ENCODE results near the gene MBD3L4.
"Not testable (repeated sequence)": the region's sequence is repeated elsewhere in the genome, so short reads cannot be mapped to it uniquely, and the experiment has no call there.

Gene MBD3L4

DNA sequence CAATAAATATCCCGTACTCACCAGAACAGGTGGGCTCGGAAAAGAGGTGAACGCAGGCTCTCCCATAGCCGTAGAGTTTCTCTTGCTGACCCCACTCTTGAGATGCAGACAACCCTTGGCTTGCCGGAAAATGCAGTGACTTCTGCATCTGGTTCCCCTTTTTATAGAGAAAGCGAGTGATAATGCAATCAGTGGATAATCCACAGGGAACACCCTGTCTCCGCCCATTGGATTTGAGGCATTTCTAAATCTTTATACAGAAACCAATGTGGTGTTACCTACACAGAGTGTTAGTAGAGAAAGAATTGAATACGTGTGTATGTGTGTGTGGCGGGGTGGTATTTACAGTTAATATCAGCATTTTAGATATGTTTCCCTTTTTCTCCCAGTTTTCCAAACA is at the start of gene MBD3L4:
MBD3L4 (minus strand) TSS at position 101 of the 400 bp plus-strand sequence; CDS start at position 66, 35 bp downstream.
- not testable (repeated sequence) for DNase-seq (ENCODE audit: low read depth)

DNA sequence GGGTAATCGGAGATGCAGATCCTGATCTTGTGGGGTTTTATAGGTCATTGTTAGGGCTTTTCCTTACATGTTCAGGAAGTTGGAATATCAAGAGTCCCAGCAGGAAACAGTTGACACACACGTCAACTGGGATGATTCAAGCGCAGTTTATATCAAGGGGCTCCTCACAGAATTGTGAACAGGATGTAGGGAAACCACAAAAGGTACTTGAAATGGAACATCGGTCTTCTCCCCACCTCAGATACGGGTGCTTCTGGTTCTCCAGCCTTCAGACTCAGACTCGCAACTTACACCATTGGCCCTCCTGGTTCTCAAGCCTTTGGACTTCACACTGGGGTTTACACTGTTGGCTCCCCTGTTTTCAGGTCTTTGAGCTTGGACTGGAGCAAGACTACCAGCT is 49.0 kb upstream of the MBD3L4 start:
- no peak for DNase-seq (ENCODE audit: low read depth)

DNA sequence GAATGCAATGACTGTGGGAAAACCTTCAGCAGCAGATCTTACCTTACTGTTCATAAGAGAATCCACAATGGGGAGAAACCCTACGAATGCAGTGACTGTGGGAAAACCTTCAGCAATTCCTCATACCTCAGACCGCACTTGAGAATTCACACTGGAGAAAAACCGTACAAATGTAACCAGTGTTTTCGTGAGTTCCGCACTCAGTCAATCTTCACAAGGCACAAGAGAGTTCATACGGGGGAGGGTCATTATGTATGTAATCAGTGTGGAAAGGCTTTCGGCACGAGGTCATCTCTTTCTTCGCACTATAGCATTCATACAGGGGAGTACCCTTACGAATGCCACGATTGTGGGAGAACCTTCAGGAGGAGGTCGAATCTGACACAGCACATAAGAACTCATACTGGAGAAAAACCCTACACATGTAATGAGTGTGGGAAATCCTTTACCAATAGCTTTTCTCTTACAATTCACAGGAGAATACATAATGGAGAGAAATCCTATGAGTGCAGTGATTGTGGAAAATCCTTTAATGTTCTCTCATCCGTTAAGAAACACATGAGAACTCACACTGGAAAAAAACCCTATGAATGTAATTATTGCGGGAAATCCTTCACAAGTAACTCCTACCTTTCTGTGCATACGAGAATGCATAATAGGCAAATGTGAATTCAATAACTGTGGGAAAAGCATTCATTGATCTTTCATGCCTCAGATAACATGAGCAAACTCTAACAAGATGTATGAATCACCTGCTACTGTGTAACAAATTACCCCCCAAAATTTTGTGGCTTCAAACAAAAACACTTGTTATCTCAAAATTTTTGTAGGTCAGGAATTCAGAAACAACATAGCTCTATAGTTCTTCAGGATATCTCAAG is 43.3 kb upstream of the MBD3L4 start:
- DNase-seq (ENCODE audit: low read depth) = no peak

DNA sequence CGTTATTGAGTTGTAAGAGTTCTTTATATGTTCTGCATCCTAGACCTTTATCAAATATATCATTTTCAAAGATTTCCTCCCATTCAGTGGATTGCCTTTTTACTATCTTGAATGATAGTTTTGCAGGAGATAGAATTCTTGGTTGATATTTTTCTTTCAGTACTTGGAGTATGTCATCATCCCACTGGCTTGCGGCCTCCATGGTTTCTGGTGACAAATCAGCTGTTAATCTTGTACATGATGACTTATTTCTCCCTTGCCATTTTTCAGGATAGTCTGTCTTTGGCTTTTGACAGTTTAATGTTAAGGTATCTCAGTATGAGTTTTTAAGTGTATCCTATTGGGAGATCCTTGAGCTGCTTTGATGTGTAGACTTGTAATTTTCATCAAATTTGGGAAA is 38.0 kb upstream of the MBD3L4 start:
- no peak for DNase-seq (ENCODE audit: low read depth)

DNA sequence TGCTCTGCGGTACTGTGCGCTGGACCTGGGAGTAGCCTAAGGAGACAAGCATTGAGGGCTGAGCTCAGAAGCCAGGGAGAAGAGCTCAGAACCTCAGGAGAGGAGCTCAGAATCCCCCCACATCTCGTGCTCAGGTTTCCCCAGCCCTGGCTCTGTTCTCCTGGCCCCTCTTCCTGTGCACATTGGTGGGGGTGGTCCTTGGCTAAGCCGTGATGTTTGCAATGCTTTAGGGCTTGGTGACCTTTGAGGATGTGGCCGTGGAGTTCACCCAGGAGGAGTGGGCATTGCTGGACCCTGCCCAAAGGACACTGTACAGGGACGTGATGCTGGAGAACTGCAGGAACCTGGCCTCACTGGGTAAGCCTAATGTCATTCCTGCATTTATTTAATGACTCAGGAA is 36.2 kb upstream of the MBD3L4 start:
- DNase-seq (ENCODE audit: low read depth) = no peak

DNA sequence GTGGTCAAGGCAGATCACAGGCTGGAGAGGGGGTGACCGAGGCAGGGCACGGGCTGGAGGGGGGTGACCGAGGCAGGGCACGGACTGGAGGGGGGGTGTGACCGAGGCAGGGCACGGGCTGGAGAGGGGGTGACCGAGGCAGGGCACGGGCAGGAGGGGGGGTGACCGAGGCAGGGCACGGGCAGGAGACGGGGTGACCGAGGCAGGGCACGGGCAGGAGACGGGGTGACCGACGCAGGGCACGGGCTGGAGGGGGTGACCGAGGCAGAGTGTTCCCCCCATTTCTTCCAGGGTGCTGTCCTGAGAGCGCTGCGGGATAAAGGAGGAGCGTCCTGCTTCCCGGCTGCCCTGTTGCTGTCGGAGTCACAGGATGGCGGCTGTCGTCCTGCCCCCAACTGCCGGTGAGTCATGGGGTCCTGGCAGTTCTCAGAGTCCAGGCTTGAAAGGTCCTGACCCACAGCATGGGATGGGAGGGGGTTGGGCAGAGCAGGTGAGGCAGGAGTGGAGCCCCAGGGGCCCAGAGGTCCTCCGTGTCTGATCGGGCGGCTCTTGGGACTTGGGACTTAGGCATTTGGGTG is 34.8 kb upstream of the MBD3L4 start:
- no peak for DNase-seq (ENCODE audit: low read depth)

DNA sequence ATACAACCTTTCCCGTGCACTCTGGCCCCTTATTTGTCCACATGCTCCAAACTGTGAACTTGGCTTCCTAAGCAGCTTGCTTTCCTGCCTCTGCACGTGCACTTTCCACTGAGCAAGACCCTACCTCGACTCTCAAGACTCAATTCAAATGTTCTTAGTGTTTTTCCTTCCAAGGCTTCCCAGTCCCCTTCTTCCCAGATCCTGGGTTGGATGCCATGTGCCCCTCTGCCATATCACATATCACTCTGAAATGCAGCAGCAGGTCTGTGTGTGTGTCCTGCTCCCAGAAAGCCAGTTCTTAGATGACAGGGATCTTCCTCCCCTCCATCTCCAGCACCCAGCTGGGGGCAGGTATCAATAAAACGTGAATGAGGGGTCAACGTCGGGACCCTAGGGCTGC is 32.6 kb upstream of the MBD3L4 start:
- DNase-seq (ENCODE audit: low read depth) = no peak

DNA sequence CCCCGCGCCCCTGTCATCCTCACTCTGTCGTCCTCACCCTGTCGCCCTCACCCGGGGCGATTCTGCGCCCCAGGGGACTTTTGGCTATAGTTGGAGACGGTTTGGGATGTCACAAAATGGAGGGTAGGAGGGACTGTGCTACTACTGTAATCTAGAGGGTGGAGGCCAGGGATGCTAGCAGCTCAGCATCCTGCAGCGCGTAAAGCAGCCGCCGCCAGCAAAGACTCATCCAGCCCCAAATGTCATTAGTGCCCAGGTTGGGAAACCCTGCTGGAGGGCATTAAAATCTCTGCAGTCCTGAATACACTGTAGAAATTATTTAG is 29.9 kb upstream of the MBD3L4 start:
- no peak for DNase-seq (ENCODE audit: low read depth)

DNA sequence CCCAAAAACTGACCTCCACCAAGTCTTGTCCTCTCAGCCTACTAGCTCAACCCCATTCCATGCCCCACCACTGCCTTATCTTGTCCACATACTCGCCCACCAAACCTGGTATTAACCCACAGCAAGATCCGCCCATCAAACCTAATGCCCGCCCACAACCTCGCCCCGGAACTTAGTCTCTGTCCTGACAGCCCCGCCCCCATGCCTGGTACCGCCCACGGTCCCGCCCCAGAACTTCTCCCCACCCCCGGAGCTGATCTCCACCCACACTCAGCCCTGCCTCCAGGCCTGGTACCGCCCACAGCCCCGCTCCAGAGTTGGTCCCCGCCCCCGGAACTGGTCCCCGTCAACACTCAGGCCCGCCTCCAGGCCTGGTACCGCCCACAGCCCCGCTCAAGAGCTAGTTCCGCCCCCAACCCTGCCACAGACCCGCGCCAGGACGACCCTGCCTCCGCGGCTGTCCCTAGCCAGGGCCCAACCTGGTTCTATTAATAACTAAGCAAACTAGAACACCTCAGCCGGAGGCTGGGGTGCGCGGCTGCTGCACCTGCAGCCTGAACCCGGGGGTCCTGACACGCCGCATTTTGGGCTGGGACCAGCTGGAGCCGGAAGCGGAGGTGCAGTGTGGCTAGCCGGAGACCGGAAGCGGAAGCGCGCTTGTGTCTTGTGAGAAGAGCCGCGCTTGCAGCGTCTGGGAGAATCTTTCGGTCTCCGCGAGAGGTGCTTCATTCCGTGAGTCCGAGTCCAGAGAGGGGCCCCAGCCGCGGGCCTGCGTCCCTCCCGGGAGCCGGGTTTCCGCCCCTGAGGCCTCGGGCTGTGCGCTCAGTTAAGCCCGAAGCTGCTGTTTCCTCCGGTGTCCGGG is 29.3 kb upstream of the MBD3L4 start, which contains the start of gene ZNF557:
ZNF557 (plus strand) TSS at position 662 of the 862 bp plus-strand sequence. CDS start 5,372 bp downstream, outside the sequence.
- DNase-seq (ENCODE audit: low read depth) = peak; percentile 95

DNA sequence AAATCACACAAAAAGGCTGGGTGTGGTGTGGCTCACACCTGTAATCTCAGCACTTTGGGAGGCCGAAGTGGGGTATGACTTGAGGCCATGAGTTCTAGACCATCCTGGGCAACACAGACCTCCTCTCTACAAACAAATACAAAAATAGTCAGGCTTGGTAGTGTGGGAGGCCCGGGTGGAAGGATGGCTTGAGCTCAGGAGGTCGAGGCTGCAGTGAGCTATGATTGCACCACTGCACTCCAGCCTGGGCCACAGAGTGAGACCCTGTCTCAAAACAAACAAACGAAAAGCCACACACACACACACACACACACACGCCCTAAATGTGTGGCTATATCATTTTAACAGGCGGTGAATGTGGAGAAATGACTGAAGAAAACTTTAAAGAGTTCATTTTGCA is 28.6 kb upstream of the MBD3L4 start:
- no peak for DNase-seq (ENCODE audit: low read depth)

DNA sequence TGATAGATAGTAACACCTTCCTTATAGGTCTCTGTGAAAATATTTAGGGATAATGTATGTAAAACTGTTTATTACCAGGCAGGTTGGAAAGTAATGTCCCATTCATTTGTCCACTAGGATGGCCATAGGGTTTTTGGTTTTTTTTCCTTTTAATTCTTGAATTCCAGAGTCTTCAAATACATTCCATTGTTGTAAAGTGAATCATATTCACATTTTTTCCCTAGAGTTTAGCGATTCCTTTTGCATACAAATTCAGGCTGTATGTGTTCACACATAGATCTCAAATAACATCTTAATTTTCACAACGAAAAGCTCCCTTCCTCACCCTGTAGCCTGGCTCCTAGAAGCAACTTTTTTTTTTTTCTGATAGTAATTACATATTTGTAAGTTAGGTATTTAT is 27.7 kb upstream of the MBD3L4 start:
- DNase-seq (ENCODE audit: low read depth) = no peak

DNA sequence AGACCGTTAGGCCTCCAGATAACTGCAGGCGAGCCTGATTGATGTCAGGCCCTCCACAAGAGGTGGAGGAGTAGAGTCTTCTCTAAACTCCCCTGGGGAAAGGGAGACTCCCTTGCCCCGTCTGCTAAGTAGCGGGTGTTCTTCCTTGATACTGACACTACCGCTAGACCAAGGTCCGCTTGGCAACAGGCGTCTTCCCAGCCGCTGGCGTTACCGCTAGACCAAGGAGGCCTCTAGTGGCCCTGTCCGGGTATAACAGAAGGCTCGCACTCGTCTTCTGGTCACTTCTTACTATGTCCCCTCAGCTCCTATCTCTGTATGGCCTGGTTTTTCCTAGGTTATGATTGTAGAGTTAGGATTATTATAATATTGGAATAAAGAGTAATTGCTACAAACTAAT is 27.1 kb upstream of the MBD3L4 start:
- DNase-seq (ENCODE audit: low read depth) = peak; percentile 25

DNA sequence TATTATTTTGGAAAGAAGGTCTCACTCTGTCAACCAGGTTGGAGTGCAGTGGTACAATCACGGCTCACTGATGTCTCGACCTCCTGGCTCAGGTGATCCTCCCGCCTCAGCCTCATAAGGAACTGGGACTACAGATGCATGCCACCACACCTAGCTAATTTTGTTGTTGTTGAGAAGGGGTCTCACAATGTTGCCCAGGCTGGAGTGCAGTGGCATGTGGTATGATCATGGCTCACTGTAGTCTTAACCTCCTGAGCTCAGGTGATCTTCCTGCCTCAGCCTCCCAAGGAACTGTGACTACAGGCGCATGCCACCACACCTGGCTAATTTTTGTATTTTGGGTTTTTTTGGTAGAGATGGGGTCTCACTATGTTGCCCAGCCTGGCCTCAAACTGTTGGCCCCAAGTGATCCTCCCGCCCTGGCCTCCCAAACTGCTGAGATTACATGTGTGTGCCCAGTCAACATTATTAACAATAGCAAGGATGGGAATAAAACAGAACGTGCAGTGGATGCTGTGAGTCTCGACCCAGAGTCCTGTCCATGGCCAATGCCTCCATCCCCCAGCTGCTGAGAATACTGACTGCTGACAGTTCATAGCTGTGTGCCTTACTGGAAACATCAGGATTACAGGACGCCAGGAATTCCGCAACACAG is 23.9 kb upstream of the MBD3L4 start:
- no peak for DNase-seq (ENCODE audit: low read depth)

DNA sequence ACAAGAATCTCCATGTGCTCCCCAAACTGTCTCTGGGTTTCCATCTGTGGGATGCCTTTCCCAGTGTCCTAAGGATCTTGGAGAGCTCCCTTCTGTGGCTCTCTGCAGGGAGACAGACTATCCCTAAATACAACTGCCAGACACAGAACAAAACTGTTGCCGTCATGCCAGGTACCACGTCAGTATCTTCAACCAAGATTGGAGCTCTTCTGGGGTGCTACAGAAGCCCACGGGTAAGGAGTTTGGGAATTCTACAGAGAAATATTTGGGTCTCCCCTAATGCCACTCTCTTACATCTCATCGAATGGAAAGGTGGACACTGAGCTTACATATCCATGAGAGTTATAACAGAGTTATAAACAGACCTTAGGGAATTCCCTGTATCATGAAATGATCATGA is 23.4 kb upstream of the MBD3L4 start:
- DNase-seq (ENCODE audit: low read depth) = no peak

DNA sequence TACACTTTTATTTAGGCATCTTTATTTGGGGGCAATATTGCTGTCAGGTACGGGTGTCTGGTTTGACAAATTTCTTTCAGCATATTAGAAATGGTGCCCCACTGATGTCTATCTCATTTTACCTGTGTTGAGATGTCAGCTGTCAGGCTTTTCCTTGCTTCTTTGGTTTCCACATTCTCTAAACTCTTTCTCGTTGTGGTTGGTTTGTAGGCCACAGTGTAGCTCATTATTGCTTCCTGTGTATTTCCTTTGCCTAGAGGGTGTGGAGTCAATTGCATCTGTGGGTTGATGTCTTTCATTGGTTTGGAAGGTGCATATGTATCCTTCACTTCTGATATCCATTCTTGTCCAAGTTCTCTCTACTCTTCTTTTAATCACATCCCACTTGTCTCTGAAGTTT is 20.0 kb upstream of the MBD3L4 start:
- DNase-seq (ENCODE audit: low read depth) = not testable (repeated sequence)

DNA sequence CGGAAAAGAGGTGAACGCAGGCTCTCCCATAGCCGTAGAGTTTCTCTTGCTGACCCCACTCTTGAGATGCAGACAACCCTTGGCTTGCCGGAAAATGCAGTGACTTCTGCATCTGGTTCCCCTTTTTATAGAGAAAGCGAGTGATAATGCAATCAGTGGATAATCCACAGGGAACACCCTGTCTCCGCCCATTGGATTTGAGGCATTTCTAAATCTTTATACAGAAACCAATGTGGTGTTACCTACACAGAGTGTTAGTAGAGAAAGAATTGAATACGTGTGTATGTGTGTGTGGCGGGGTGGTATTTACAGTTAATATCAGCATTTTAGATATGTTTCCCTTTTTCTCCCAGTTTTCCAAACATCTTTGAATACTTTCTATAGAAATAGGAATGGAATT is 18.6 kb upstream of the MBD3L4 start, which contains the start of gene MBD3L3:
MBD3L3 (minus strand) TSS at position 101 of the 400 bp plus-strand sequence; CDS start at position 30, 71 bp downstream.
- DNase-seq (ENCODE audit: low read depth) = not testable (repeated sequence)

DNA sequence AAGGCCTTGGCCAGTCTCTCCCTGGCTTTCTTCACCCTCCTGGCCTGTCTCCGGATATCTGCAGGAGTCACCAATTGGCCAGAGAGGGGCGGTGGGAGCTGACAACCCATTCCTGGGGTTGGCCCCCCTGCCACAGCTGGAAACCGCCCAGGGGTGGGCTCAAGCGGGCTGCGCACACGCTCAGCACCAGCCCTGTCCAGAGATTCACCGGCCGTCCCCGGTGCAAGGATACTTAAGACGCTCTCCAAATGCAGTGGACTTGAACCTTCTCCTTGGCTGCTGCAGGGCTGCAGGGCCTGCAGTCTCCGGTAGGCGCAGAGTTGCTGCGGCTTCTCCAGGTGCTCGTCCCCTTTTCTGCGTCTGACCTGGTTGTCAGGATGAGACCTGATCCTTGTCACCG is 16.4 kb upstream of the MBD3L4 start:
- not testable (repeated sequence) for DNase-seq (ENCODE audit: low read depth)

DNA sequence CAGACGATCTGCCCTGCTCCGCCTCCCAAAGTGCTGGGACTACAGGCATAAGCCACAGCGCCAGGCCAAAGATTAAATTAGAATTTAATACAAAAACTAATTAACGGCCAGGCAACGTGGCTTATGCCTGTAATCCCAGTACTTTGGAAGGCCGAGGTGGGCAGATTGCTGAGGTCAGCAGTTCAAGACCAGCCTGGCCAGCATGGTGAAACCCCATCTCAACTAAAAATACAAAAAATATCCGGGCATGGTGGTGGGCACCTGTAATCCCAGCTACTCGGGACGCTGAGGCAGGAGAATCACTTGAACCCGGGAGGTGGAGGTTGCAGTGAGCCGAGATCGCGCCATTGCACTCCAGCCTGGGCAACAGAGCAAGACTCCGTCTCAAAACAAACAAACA is 15.7 kb upstream of the MBD3L4 start:
- DNase-seq (ENCODE audit: low read depth) = not testable (repeated sequence)

DNA sequence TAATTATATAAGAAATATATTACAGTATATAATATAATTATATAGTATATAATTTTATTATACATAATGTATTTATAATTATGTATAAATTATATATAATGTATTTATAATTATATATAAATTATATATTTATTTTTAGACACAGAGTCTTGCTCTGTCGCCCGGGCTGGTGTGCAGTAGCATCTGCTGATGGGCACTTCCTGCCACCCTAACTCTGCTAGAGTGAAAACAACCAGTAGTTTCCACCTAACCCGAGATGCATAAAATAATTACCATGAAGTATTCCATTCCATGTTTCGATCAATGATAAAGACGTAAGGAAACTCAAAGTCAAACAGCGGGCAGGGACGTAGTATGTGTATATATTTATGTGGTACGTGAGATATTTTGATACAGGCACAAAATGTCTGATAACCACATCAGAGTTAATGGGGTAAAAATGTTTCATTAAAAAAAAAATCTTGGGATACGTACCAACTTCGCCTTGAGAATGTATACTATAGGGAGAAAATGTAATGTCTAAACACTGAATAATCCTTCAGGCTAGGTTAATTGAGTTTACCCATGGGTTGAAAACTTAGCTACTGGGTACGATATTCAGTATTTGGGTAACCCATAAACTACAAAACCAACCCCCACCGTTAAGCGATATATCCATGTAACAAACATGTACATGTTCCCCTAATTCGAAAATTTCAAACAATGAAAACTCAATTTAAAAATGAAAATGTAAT is 14.8 kb upstream of the MBD3L4 start:
- DNase-seq (ENCODE audit: low read depth) = not testable (repeated sequence)

DNA sequence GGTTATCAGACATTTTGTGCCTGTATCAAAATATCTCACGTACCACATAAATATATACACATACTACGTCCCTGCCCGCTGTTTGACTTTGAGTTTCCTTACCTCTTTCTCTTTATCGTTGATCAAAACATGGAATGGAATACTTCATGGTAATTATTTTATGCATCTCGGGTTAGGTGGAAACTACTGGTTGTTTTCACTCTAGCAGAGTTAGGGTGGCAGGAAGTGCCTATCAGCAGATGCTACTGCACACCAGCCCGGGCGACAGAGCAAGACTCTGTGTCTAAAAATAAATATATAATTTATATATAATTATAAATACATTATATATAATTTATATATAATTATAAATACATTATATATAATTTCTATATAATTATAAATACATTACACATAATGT is 12.9 kb upstream of the MBD3L4 start:
- not testable (repeated sequence) for DNase-seq (ENCODE audit: low read depth)

DNA sequence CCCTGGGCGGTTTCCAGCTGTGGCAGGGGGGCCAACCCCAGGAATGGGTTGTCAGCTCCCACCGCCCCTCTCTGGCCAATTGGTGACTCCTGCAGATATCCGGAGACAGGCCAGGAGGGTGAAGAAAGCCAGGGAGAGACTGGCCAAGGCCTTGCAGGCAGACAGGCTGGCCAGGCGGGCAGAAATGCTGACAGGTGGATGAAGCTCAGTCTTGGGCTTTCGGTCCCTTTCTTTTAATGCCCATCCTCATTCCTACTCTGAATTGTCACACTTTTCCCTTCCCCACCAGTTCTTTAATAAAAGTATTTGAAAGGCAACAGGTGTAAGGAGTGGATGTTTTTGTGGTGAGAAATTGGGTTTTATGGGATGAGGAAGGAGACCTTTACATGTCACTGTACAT is 11.4 kb upstream of the MBD3L4 start:
- not testable (repeated sequence) for DNase-seq (ENCODE audit: low read depth)
